HTERT RPE-1 (cell line): ENCODE data around the gene SAMD4B.
"Not testable (repeated sequence)": the region's sequence is repeated elsewhere in the genome, so short reads cannot be mapped to it uniquely, and the experiment has no call there.

Experiments used
- in situ Hi-C: fragments of 300-500 bp; cut with MboI; formaldehyde crosslinking; loops from 4 replicates; pipeline ENCODE4 v1.14.3; 2020; ENCODE audit warnings: low sequenced_read_pairs

The SAMD4B gene, protein sequence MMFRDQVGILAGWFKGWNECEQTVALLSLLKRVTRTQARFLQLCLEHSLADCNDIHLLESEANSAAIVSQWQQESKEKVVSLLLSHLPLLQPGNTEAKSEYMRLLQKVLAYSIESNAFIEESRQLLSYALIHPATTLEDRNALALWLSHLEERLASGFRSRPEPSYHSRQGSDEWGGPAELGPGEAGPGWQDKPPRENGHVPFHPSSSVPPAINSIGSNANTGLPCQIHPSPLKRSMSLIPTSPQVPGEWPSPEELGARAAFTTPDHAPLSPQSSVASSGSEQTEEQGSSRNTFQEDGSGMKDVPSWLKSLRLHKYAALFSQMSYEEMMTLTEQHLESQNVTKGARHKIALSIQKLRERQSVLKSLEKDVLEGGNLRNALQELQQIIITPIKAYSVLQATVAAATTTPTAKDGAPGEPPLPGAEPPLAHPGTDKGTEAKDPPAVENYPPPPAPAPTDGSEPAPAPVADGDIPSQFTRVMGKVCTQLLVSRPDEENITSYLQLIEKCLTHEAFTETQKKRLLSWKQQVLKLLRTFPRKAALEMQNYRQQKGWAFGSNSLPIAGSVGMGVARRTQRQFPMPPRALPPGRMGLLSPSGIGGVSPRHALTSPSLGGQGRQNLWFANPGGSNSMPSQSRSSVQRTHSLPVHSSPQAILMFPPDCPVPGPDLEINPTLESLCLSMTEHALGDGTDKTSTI

DNA sequence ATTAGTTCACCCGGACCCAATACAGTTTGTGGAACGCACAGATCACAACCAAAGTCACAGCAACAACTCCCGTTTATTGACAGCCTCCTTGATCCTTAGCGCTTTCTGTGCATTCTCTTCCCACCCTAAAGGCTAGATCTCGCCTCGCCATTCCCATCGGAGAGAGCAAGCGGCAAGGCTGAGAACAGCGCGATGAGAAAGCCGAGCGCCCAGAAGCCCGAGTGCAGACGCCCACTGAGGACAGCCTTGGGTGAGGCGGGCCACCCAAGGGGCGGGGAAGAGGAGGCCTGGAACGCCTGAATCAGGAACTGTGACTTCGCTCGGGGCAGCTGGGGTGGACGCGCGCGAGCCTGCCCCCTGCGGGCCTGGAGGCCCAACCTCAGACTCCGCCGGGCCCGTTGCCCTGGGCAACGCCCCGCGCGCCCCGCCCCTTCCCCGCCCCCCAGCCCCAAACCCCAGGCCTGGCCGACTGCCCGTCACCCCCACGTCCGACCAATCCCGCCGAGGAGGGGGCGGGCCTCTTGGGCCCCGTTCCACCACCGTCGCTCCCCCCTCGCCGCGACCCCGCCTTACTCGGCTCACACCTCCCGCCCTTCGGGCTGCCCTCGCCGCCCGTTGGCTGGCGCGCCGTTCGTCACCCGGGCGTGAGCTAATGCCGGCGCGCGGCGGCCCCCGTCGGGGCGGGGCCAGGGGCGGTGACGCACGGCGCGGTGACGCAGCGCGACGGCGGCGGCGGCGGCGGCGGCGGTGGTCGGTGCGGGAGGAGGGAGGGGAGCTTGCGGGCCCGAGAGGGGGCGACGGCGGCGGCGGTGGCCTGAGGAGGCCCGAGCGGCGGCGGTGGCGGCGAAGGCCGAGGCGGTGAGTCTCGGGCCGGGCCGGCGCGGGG, at the start of gene SAMD4B:
TSS of gene SAMD4B (plus strand) at position 703 of the 886 bp plus-strand sequence. CDS start 14,473 bp downstream, outside the sequence.
- in situ Hi-C loops = no loop called here

GRCh38 chr19:39293394-39293793, 48.8 kb upstream of the SAMD4B start:
- in situ Hi-C loops = no loop called here

GRCh38 chr19:39296055-39296645, 46.1 kb upstream of the SAMD4B start, which contains the start of gene IFNL1:
IFNL1 (plus strand) TSS chr19:39296407; CDS start chr19:39296422, 15 bp downstream.
- in situ Hi-C loops = no loop called here

- in situ Hi-C loops = no loop called here
These were observed 45.3 kb upstream of the SAMD4B start for GRCh38 chr19:39296906-39297305.

DNA sequence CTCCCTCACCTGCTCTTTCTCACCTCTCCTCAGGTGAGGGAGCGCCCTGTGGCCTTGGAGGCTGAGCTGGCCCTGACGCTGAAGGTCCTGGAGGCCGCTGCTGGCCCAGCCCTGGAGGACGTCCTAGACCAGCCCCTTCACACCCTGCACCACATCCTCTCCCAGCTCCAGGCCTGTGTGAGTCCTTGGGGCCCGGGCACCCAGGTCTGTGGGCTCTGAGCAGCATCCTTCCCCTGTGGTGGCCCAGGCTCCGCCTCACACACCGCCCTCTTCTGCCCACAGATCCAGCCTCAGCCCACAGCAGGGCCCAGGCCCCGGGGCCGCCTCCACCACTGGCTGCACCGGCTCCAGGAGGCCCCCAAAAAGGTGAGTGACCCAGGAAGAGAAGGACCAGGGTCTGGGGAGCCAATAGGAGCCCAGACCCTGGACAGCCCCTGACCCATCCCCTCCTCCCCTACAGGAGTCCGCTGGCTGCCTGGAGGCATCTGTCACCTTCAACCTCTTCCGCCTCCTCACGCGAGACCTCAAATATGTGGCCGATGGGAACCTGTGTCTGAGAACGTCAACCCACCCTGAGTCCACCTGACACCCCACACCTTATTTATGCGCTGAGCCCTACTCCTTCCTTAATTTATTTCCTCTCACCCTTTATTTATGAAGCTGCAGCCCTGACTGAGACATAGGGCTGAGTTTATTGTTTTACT, 44.1 kb upstream of the SAMD4B start:
- in situ Hi-C loops = no loop called here

- in situ Hi-C loops = no loop called here
These were observed 42.8 kb upstream of the SAMD4B start for GRCh38 chr19:39299404-39299803.

DNA sequence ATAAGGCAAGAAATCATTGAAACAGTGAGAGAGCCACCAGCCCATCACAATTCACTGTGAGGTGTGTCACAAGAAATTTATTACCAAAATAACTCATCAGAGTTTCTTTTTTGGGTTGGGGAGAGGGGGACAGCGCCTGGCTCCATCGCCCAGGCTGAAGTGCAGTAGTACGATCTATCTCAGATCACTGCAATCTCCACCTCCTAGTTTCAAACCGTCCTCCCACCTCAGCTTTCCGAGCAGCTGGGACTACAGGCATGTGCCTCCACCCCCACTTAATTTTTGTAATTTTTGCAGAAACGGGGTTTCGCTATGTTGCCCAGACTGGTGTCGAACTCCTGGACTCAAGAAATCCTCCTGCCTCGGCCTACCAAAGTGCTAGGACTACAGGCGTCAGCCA, 42.4 kb upstream of the SAMD4B start:
- in situ Hi-C loops = no loop called here

- in situ Hi-C loops = no loop called here
These were observed 41.2 kb upstream of the SAMD4B start for GRCh38 chr19:39301021-39301420.

- in situ Hi-C loops = no loop called here
These were observed 40.7 kb upstream of the SAMD4B start for GRCh38 chr19:39301562-39301961.

DNA sequence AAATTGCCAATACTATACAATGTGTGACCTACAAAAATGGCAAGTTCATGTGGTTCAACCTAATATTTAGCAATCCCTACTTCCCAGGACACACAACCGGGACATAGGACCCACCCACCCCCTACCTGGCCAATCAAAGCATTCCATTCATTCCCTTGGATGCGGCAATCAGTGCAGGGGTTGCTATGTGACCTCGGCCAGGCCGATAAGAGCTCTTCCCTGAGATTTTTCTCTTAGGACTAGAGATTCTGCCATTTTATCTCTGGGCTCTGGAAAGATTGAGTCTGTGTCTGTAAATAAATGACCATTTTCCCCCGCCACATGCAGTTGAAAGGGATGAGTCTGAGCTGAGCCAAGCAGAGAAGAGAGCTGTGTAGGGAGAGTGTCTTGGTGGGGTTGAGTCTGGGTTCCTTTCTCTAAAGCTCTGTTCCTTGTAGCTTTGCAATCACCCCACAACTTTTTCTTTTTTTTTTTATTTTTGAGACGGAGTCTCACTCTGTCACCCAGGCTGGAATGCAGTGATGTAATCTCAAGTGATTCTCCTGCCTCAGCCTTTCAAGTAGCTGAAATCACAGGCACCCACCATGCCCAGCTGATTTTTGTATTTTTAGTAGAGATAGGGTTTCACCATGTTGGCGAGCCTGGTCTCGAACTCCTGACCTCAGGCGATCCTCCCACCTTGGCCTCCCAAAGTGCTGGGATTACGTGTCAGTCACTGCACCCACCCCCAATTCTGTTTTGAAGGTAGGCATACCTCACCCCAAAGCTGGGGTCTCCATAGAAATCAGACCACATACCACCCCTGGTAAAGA, 38.6 kb upstream of the SAMD4B start:
- in situ Hi-C loops = no loop called here

DNA sequence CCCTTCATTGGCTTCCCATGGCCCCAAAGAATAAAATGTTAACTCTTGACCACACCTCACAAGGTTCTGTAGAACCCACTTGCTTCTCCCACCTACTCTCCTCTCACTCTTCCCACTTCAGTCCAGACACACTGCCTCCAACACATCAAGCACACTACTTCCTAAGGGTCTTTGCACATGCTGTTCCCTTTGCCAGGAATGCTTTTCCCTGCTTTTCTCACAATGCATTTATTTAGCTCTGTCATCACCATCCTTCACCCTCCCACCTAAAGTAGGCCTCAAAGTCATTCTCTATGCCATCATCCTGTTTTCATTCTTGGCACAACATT, 38.1 kb upstream of the SAMD4B start:
- in situ Hi-C loops = no loop called here

DNA sequence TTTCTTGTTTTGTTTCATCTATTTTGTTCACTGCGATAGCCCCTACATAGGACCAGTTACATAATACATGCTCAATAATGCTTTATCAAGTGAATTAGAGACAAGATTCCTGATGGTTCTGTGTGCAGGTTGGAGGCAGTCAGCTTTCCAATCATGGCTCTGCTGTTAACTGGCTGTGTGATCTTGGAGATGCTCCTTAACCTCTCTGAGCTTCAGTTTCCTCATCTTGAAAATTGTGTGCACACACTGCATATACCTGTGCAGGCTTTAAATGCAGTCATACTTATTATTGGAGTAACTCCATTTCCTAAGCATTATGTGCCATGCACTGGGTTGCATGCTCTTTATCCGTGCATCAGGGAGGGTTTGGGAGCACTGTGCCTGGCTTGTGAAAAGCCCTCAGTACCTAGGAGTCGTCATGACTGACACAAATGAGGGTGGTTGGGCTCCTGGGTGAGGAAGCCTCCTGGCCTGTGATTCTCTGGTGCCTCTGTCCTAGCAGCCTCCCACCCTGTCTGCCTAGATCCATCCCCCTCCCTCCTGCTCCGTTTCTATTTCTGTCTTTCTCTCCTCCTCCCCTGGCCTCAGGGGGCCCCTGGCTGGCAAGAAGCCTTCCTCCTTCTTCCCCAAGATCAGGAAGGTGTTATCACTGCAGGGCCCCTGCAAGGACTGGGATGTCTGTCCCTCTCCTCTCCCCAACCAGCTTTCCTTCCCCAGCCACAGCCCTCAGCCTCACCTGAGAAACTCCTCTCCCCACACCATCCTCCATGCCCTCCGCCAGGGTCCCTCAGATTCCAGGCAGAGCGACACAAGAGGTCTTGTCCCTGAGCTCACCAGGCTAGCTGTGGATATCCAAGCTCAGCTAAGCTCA, 37.3 kb upstream of the SAMD4B start:
- in situ Hi-C loops = no loop called here

DNA sequence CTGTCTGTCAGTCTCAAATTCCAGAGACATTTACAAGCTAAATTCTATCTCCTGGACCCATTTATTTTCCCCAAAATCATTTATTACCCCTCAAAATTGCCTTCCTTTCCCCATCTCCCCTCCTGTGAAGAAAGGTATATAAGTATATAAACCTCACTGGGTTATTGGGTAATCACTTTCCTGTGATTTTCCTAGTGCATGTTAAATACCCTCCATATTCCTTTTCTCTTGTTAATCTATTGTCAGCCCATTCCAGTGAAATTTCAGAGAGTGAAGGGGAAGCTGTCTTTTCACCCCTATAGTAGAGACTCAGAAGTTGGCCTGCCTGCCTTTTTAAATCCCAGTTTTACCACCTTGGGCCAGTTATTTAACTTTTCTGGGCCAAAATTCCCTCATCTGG, 36.1 kb upstream of the SAMD4B start:
- in situ Hi-C loops = no loop called here

DNA sequence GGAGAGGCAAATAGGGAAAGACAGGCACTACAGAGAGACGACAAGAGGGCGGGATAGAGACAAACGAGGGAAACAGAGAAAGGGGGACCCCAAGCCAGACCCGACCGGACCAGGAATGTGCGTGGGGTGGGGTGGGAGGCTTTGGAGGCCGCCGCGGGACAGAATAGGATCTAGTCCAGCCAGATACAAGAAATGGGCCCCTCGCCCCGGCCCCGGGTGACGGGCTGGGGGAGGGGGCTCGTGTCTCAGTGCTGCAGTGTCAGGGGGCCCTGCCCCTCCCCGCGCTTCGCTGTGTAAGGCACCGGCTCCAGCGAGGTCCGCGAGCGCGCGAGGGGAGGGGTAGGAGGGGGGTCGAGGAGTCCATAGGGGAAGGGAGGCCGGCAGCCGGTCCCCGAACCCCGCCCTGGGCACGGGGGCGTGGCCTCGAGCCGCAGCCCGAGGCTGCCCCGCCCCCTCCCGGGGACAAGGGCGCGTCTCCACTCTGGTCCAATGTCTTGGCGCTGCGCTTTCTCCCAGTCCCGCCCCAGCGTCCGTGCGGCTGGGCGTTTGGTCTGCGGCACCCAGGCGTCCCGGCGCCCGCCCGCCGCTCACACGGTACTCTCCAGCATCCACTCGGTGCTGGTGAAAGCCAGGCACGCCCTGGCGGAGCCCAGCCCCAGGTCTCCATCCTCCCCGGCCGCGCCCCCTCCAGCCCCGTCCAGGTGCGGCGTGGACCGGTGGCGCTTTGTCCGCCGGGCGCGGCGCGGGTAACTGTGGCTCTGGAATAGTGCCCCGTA, 35.0 kb upstream of the SAMD4B start:
- in situ Hi-C loops = no loop called here

DNA sequence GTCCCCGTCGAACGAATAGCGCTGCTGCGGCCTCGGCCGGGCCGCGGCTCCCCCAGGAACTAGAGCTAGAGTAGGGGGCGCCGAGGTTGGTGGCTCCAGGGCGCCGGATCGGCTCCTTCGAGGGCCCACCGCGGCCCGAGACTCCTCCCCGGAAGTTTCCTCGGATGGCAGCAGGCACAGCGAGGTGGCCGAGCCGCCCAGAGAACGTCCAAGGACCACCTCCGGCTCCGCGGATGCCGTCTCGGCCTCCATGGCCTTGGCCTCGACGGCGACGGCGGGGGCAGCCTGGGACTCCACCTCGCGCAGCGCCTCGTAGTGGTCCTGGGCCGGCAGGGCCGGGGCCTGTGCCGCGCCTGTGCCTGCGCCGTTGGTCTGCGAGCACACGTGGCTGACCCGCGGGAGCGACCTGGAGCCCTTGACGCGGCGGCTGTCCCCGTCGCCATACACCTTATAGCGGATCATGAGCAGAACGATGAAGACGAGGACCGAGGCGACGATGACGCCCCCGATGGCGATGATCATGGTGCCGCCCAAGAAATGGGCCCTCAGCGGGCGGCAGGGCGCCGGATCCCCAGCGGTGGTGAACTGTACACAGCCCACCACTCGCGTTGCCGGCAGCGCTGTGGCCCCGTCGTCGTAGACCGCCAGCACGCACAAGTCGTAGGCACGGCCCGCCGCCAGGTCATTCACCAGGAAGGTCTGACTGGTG, 34.2 kb upstream of the SAMD4B start:
- in situ Hi-C loops = no loop called here

DNA sequence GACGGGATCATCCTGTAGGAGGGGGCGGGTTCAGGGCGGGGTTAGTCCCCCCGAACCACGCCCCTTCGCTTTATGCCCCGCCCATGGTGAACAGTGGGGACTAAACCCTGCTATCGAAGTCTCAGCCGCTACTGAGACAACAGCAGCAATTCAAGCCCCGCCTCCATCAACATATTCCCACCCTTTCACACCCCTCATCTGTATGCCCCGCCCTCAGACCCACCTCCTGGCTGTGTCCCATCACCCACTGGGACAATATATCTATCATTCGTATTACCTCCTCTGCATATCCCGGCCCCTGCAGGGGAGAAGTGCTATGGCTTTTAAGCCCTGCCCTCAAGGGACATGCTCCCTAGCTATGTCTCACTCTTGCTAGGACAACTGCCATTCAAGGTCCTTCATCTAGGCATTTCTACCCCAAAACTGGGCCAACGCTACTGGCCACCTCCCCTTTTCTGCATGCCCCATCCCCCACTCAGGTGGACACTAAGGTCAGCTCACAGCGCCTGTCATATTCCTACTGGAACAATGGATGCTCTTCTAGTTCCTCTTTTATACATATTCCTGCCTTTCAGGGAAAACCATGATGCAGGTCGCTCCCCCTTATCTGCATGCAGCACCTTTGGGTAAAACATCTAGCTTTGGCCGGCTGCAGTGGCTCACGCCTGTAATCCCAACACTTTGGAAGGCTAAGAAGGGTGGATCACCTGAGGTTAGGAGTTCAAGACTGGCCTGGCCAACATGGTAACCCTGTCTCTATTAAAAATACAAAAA, 33.5 kb upstream of the SAMD4B start:
- in situ Hi-C loops = no loop called here

DNA sequence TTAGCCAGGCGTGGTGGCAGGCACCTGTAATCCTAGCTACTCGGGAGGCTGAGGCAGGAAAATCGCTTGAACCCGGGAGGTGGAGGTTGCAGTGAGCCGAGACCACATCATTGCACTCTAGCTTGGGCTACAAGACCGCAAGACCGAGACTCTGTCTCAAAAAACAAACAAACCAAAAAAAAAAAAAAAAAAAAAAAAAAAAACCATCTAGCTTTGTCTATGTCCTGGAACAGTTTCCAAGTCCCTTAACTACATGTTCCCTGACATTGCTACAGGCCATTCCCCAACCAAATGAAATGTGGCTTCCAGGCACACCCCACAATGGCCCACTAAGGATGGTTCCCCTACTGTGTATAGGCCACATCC, 32.9 kb upstream of the SAMD4B start:
- in situ Hi-C loops = not testable (repeated sequence)
